Activated CD4-positive, alpha-beta T cell treated with anti-CD3 and anti-CD28 coated beads, Interleukin-2, amount 50 U/mL, for 24 hours (primary cell): Measurements from ENCODE around the gene IFIT1.
"Not testable (repeated sequence)": the region's sequence is repeated elsewhere in the genome, so short reads cannot be mapped to it uniquely, and the experiment has no call there.

Experiments used
- DNase-seq, 2 donors: peaks; one replicate each; pipeline ENCODE4 v3.0.0-alpha.2; 2020; ENCODE audit warnings: low read depth in 1 of 2, low spot score in 1 of 2

IFIT1 gene

GRCh38 chr10:89363729-89364442 lies 28.5 kb upstream of the IFIT1 start:
- no peak for DNase-seq

- DNase-seq: no peak
Observed at GRCh38 chr10:89364531-89364930, 27.9 kb upstream of the IFIT1 start.

GRCh38 chr10:89367529-89367928 lies 24.9 kb upstream of the IFIT1 start:
- DNase-seq: no peak

GRCh38 chr10:89368129-89368528 lies 24.3 kb upstream of the IFIT1 start:
- DNase-seq: no peak

- DNase-seq: no peak
Observed at GRCh38 chr10:89369156-89370105, 23.0 kb upstream of the IFIT1 start.

- DNase-seq: no peak
Observed at GRCh38 chr10:89371079-89371478, 21.3 kb upstream of the IFIT1 start.

DNA sequence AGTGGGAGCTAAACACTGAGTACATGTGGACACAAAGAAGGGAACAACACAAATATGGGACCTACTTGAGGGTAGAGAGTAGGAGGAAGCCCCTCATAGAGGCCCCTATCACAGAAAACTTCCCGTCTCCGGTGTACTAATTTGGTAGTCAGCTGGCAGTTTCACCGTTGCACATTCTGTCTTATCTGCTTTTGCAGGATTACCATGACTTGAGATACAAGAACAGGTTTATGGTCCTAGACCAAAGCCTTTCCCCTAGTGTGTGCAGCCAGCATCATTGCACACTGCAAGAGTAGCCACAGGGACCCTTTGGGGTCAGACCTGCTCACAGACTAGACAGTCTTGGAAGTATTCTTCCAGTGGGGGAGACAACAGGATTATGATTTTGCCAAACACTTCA lies 20.4 kb upstream of the IFIT1 start:
- DNase-seq: no peak

DNA sequence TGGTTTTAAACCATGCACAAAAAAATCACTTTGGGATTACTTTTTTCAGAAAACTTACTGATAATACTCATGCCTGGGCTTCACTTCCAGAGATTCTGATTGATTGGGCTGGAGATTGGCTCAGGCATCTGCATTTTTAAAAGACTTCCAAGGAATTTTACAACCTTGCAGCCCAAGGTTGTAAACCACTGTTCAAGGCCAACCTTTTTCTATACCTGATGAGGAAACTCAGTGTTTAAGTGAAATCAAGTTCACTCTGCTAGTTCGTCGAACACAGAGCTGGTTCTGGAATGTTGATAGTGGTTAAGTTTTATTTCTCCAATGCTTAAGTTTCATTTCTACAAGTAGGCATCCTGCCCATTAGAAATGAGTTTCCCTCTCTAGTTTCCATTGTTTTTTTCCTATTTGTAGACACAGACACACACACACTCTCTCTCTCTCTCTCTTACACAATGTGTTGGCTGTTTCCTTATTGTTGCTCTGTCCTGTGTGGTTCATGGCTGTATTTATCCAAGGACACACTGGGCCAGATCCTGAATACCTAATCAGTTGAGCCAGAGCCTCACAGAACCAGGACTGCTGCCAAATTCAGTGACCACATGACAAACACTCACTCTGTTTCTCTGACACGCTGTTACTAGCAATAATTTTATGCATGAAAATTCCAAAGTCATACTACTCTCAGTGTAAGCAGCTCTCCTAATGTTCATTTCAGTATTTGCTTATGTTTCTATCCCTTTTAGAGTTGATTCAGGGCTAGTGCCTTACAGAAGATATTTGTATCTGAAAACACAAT lies 18.3 kb upstream of the IFIT1 start:
- no peak for DNase-seq

DNA sequence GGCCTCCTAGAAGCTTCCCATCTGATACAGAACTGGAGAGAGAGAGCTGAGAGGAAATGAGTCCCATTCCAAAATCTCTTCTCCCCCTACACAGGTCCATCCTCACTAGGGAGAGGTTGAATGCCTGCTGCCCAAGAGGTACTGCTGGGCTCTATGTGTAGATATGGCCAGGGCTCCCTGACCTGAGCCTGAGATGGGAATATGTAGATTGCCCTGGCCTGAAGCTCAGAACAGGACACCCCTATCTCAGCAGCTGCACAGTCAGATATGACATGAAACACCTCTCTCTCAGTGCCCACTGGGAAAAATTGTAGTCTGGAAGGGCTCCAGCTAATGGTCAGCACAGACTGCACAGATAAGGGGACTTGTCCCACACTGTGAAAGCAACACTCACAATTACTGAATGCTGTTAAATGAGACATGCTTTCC lies 17.7 kb upstream of the IFIT1 start:
- DNase-seq: no peak

DNA sequence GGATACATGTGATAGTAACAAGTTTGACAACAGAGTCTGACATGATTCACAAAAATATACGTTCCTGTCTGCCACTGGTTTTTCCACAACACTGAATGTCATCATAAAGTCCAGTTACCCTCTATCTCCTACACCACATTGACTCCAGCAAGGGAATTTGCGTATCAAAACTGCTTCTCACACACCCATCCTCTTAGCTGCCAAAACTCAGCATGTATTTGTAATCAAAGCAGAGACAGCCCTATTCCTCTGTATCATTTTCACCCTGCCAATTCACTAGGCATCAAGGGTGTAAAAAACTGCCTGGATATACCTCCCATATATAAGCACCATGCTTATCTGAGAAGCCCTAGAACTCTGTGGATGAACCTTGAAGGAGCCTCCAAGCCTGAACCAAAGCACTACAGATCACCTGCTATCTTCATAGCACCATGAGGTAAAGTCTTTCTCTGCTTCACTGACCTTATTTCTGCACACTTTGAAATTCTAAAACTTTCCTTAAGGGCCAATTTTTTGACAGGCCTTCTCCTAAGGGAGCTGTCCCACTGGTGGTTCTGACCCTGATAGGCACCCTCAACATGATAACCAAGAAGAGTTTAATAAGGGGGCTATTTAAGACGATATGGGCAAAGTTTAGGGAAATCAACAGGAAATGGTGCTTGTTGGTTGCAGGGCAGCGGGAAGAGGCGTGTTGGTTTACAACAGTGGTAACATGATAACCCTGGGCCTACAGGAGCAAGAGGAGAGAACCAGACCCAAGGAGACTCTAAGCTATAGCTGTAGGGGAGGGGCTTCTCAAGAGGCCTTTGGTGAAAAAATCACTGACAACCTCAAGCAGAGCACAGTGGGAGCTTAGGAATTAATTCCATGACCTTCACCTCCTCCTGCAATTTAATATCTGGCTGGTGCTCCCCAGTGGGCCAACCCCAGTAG lies 14.5 kb upstream of the IFIT1 start, which contains the start of gene IFIT1B:
Gene IFIT1B, plus strand, starts transcription at position 352 of the 933 bp plus-strand sequence. Its CDS starts 80 bp downstream, at position 432.
- no peak for DNase-seq

- no peak for DNase-seq
Observed at GRCh38 chr10:89379103-89379502, 13.3 kb upstream of the IFIT1 start.

DNA sequence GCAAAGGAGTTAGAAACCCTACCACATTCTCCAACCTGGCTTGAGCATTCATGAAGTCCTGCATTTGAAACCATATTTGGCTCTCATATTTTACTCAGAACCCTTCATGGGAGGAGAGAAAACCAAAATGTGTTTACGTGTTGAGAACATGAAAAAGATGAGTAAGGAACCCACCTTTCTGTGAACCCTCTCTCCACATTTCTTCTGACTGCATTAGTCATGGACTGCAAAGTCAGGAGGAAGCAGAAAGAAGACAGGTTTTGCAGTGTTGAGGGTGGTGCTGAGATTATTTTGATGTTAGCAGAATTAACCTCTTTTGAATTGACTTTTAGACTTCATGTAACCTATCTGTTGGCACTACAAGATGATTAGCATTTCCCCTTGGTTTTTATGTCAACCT lies 9.7 kb upstream of the IFIT1 start:
- DNase-seq: no peak

- DNase-seq: no peak
Observed at GRCh38 chr10:89384474-89385340, 7.7 kb upstream of the IFIT1 start.

DNA sequence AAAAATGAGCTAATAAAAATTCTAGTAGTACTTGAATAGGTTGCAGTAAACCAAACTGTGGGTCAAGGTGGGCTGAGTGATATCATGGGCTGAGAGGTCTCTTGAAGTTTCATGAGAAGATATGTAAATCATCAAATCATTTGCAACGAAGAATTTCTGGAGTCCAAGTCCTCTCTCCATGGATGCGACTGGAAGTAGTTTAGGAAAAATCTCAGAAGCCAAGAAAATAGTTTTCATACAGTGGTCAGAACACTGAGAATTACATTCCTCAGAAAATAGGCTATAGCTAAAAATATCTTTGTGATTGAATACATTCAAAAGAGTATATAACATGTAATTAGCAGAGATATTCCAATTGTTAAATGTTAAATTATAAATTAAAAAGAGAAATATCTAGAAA lies 3.6 kb upstream of the IFIT1 start:
- DNase-seq: no peak

- DNase-seq: no peak
Observed at GRCh38 chr10:89389254-89389653, 3.2 kb upstream of the IFIT1 start.

DNA sequence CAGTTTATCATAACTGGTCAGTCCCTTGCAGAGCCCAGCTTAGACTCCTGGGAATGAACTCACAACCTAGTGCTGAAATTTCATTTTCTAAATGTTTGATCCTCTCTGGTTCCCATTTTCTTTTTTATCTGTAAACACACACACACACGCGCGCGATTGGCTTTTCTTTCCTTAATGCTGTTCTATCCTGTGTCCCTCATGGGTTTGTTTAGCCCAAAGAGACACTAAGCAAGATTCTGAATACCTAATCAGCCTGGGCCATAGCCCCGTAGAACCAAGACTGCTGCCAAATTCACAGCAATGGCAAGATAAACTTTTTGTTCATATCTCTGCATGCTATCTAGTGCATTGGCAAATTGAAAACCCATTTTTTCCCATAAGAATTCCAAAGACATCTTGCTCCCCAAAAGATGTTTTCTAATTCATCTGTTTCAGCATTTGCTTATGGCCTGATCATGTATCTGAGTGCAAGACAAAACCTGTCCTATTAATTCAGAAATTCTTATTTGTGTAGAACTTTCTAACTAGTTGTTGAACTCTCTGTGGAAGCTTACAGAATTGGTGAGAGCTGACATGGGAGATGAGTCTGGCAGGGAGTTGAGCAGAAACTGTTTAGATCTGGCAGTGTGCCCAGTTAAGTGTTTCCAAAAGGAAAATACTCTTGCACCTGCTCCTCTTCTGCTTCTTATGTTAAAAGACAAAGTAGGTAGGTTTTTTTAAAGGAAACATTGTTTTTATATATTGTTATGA lies 1.8 kb upstream of the IFIT1 start:
- DNase-seq: no peak

DNA sequence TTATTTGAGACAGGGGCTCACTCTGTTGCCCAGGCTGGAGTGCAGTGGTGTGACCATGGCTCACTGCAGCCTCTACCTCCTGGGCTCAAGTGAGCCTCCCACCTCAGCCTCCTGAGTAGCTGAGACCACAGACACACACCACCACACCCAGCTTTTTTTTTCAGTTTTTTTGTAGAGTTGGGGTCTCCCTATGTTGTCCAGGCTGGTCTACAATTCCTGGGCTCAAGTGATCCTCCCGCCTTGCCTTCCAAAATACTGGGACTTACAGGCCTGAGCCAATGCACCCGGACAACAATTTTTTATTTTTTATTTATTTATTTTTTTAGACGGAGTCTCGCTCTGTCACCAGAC lies 1.2 kb upstream of the IFIT1 start:
- not testable (repeated sequence) for DNase-seq

- DNase-seq: no peak
Observed at GRCh38 chr10:89392974-89393373, 551 bp downstream of the IFIT1 start.

DNA sequence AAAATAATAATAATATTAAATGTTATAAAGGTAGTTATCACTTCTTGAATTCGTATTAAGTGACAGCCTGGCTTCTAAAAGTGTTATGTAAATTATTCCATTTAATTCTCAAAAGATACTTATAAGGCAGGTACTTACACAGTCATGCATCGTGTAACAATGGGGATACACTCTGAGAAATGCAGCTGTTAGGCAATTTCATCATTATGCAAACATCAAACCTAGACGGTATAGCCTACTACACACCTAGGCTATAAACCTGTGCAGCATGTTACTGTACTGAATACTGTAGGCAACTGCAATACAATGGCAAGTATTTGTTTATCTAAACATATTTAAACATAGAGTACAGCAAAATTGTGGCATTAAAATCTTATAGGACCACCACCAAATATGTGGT lies 1.5 kb downstream of the IFIT1 start:
- no peak for DNase-seq
